WI38 (cell line): ENCODE measurements around the gene UBE4B.
"Not testable (repeated sequence)": the region's sequence is repeated elsewhere in the genome, so short reads cannot be mapped to it uniquely, and the experiment has no call there.

Experiments
- H3K4me3 ChIP-seq: 2 replicates; pipeline ENCODE4 v1.5.1; 2011; ENCODE audit warnings: low read depth, mild to moderate bottlenecking, control low read depth, low read length
- CTCF ChIP-seq: IDR thresholded peaks from 2 replicates; pipeline ENCODE4 v1.5.1; 2012; ENCODE audit warnings: low read depth, mild to moderate bottlenecking, control low read depth, low read length

Gene UBE4B

GRCh38 chr1:10220200-10220599, 187.4 kb downstream of the UBE4B start:
- H3K4me3 ChIP-seq, result no peak overlapping the region
- TF ChIP-seq CTCF, result no peak

DNA sequence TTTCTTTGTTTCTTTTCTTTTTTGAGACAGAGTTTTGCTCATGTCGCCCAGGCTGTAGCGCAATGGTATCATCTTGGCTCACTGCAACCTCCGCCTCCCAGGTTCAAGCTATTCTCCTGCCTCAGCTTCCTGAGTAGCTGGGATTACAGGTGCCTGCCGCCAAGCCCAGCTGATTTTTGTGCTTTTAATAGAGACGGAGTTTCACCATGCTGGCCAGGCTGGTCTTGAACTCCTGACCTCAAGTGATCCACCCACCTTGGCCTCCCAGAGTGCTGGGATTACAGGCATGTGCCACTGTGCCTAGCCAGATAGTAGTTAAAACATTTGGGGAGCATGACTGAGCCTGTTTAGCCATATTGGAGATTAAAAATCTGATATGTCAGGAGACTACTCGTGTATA, 187.9 kb downstream of the UBE4B start:
- not testable (repeated sequence) for H3K4me3 ChIP-seq

DNA sequence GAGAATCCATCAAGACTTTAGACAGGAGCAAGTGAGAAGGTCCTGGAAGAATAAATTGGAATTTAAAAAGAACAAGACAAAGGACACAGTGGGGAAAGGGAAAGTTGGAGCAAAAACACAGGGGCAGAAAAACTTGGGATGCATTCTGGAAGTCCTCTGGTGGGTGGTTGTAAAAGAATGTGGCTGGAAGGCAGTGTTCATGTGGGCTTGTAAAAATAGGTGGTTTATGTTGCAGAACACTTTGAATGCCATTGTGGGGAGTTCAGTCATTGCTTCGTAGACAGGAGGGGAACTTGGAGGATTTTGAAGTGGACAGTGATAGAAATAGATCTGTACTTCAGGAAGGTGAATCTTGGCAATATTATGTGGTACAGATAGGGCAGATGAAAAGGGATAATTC, 192.8 kb downstream of the UBE4B start:
- no peak overlapping the region for H3K4me3 ChIP-seq
- TF ChIP-seq CTCF, result no peak

DNA sequence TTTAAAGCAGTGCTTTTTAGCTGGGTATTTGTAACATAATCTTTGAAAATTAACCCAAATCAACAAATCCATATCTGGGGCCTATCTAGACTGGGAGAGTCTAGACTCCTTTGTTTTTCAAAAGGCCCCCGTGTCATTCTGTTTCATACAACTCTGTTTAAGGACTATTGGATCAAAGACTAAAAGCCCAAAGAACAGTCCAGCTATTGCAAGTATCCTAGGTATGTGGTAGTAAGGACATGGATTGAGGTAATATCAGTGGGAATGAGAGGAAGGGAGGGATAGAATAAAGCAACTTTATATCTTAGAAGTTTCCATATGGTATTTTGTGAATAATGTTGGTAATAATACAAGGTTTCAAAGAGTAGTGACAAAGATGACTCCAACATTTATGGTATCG, 195.8 kb downstream of the UBE4B start:
- H3K4me3 ChIP-seq, result no peak overlapping the region
- no peak for TF ChIP-seq CTCF

- H3K4me3 ChIP-seq, result no peak overlapping the region
- TF ChIP-seq CTCF, result no peak
These were observed 197.1 kb downstream of the UBE4B start for GRCh38 chr1:10229903-10230302.
